Activated CD4-positive, alpha-beta T cell treated with anti-CD3 and anti-CD28 coated beads, Interleukin-2, amount 10 ng/mL, durations not matched to agents 7 days and 5 days (primary cell): ENCODE results near the gene CER1. TPM values are rescaled to one million over a fixed set of nuclear protein-coding genes. Genes with fewer than 3 reads are reported as not detected.

ENCODE experiments used
- CTCF ChIA-PET: fragments of 350-600 bp; sonication (Branson Sonifier 250); formaldehyde crosslinking; loops from one replicate; lab custom pipeline; 2021; ENCODE audit warnings: antibody characterized with exemption; lab: Charles Lee
- POLR2A ChIA-PET: fragments of 350-600 bp; sonication (Branson Sonifier 250); formaldehyde crosslinking; loops from one replicate; lab custom pipeline; 2021; ENCODE audit warnings: antibody characterized with exemption; lab: Charles Lee
- DNase-seq: peaks from one replicate; pipeline ENCODE4 v3.0.0-alpha.2; 2020
- H3K27ac Mint-ChIP-seq: one replicate; pipeline ENCODE4 v1.8.0; 2021; ENCODE audit warnings: mild to moderate bottlenecking, moderate library complexity, mixed read lengths
- H3K27me3 Mint-ChIP-seq: one replicate; pipeline ENCODE4 v1.8.0; 2021; ENCODE audit warnings: mixed read lengths
- H3K36me3 Mint-ChIP-seq: one replicate; pipeline ENCODE4 v1.8.0; 2021; ENCODE audit warnings: low read depth, mixed read lengths
- H3K4me1 Mint-ChIP-seq: one replicate; pipeline ENCODE4 v1.8.0; 2021; ENCODE audit warnings: mixed read lengths
- H3K4me3 Mint-ChIP-seq: one replicate; pipeline ENCODE4 v1.8.0; 2021; ENCODE audit warnings: mild to moderate bottlenecking, moderate library complexity, mixed read lengths
- H3K9me3 Mint-ChIP-seq: one replicate; pipeline ENCODE4 v1.8.0; 2021; ENCODE audit warnings: mixed read lengths
- total RNA-seq, 2 experiments: library from RNA; stranded (reverse); gene quantifications; one replicate each; pipeline ENCODE4 v1.2.3, GENCODE V29; 2021

CER1 gene
- total RNA-seq, 2 experiments from 2014 or later: not detected

- POLR2A ChIA-PET: no interaction called here
- no peak overlapping the region for H3K4me3 Mint-ChIP-seq
Observed at GRCh38 chr9:14674630-14675029, 47.9 kb downstream of the CER1 start.

GRCh38 chr9:14671377-14671776 is 51.2 kb downstream of the CER1 start:
- Mint-ChIP-seq H3K4me3 (no peak overlapping the region), H3K9me3 (no peaks in the 10 kb centered on the region), H3K27ac (no peak overlapping the region), H3K36me3 (peaks cover 11% of the 10 kb centered on the region), H3K4me1 (peaks cover 2% of the 10 kb centered on the region), H3K27me3 (no peaks in the 10 kb centered on the region)
- no peak for DNase-seq
- ChIA-PET POLR2A (no interaction called here), CTCF (no interaction called here)

More at GRCh38 chr9:14674630-14675029, 47.9 kb downstream of the CER1 start:
- Mint-ChIP-seq H3K27ac (no peak overlapping the region), H3K9me3 (no peaks in the 10 kb centered on the region), H3K4me1 (peaks cover 2% of the 10 kb centered on the region), H3K36me3 (peaks cover 14% of the 10 kb centered on the region), H3K27me3 (no peaks in the 10 kb centered on the region)
- no peak for DNase-seq
- CTCF ChIA-PET: no interaction called here

GRCh38 chr9:14670718-14671117 is 51.8 kb downstream of the CER1 start:
- DNase-seq: no peak
- CTCF ChIA-PET: no interaction called here
- Mint-ChIP-seq H3K27ac (no peak overlapping the region), H3K9me3 (no peaks in the 10 kb centered on the region), H3K4me1 (peaks cover 2% of the 10 kb centered on the region), H3K4me3 (no peak overlapping the region), H3K36me3 (peaks cover 9% of the 10 kb centered on the region), H3K27me3 (no peaks in the 10 kb centered on the region)
- POLR2A ChIA-PET: no interaction called here

Other genes starting within 250 kb of the CER1 start
- gene ZDHHC21, start 29.3 kb downstream of the CER1 start, total RNA-seq: 1 to 10 TPM; 7.0 to 7.9 TPM
- not detected for gene FREM1, start 187.7 kb upstream of the CER1 start, total RNA-seq